Measurements from ENCODE around the gene BCAR3. TPM values are rescaled to one million over a fixed set of nuclear protein-coding genes. Genes with fewer than 3 reads are reported as not detected.

Gene BCAR3
- total and polyA plus RNA-seq, 7 experiments from 2014 or later: 0.22 to 1.7 (median 0.84) TPM

DNA sequence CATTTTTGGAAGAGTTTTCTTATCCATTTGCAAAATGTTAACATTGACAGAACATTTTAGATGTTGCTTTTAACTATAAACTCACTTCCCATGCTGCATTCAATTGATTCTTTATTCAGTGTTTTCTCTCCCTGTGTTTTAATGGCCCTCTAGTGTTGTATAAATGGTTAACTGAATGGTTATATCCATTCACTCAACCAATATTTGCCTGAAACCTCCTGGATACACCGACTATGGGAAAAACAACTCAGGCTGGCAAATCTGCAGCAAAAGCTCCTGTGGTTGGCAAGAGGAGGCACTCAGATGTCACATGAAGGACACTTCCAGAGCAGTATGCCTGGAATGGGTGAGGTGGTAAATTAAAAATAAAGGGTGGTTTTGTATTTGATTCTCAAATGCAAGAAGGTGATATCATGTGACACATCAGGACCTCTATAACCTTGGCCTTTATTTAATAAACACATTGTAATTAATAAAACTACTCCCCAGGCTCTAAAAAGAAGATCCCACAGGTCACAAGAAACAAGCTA lies 107.6 kb downstream of the BCAR3 start:
- H3K27ac Mint-ChIP-seq: no peak overlapping the region
- no peak overlapping the region for H3K4me3 Mint-ChIP-seq
- no peaks in the 10 kb centered on the region for H3K27me3 Mint-ChIP-seq
- no peak for ATAC-seq
- Histone ChIP-seq H3K27me3 (ENCODE audit: control insufficient read depth in 2 of 2, insufficient read depth in 2 of 2, low read length in 2 of 2) (no peaks in the 10 kb centered on the region), H3K27ac (ENCODE audit: low read depth, low read length) (no peak overlapping the region), H3K4me1 (ENCODE audit: control insufficient read depth in 2 of 2, insufficient read depth in 2 of 2, low read length in 2 of 2) (no peaks in the 10 kb centered on the region), H3K9me3 (ENCODE audit: control insufficient read depth in 2 of 3, low read length in 3 of 3) (no peaks in the 10 kb centered on the region), H3K4me3 (ENCODE audit: low read length) (no peak overlapping the region), H3K36me3 (ENCODE audit: control insufficient read depth in 2 of 3, insufficient read depth in 3 of 3, low read length in 3 of 3) (no peaks in the 10 kb centered on the region)
- intact Hi-C loops (cut with micrococcal nuclease): no loop called here
- DNase-seq: no peak
- no peaks in the 10 kb centered on the region for H3K4me1 Mint-ChIP-seq
- H3K9me3 Mint-ChIP-seq: no peaks in the 10 kb centered on the region
- ChIA-PET POLR2A (no interaction called here), CTCF (no interaction called here)
- H3K36me3 Mint-ChIP-seq: no peaks in the 10 kb centered on the region

- intact Hi-C loops (cut with micrococcal nuclease): no loop called here
- ChIA-PET POLR2A (interaction anchor here (0.6 kb wide), 1 partner anchor 918 kb away, joined by 6 read pairs; no protein-coding TSS in a partner anchor), CTCF (interaction anchor here (0.7 kb wide), 1 partner anchor 294 kb away, joined by 3 read pairs; no protein-coding TSS in a partner anchor)
- H3K36me3 Mint-ChIP-seq: no peaks in the 10 kb centered on the region
- Histone ChIP-seq H3K4me3 (ENCODE audit: low read length) (no peak overlapping the region), H3K27me3 (ENCODE audit: control insufficient read depth in 2 of 2, insufficient read depth in 2 of 2, low read length in 2 of 2) (no peaks in the 10 kb centered on the region), H3K27ac (ENCODE audit: low read depth, low read length) (no peak overlapping the region), H3K36me3 (ENCODE audit: control insufficient read depth in 2 of 3, insufficient read depth in 3 of 3, low read length in 3 of 3) (no peaks in the 10 kb centered on the region), H3K4me1 (ENCODE audit: control insufficient read depth in 2 of 2, insufficient read depth in 2 of 2, low read length in 2 of 2) (no peaks in the 10 kb centered on the region), H3K9me3 (ENCODE audit: control insufficient read depth in 2 of 3, low read length in 3 of 3) (no peaks in the 10 kb centered on the region)
- no peaks in the 10 kb centered on the region for H3K9me3 Mint-ChIP-seq
- no peaks in the 10 kb centered on the region for H3K4me1 Mint-ChIP-seq
- H3K27ac Mint-ChIP-seq: no peak overlapping the region
- H3K27me3 Mint-ChIP-seq: no peaks in the 10 kb centered on the region
- H3K4me3 Mint-ChIP-seq: no peak overlapping the region
- DNase-seq: no peak
- ATAC-seq: no peak
Measured at GRCh38 chr1:93571623-93572310, 109.9 kb downstream of the BCAR3 start.

DNA sequence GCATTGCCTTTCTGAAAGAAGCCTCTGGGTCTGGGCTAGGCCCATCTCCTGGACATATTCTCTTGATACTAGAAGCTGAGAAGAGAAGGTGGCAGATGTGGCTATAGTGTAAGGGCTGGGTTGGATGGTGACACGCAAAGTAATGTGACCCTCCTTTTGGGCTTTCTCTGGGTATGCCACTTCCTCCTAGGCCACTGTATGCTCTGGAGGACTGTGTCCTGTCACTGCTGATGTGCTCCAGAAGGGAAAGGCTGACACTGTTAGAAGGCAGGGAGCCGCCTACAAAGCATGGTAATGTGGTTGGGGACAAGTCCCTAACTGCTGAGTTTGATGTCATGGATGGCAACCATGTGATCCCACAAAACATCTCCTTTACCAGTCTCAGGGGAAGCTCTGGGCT lies 112.1 kb downstream of the BCAR3 start:
- DNase-seq (no peak), ATAC-seq (no peak)
- Histone ChIP-seq H3K36me3 (ENCODE audit: control insufficient read depth in 2 of 3, insufficient read depth in 3 of 3, low read length in 3 of 3) (no peaks in the 10 kb centered on the region), H3K4me3 (ENCODE audit: low read length) (no peak overlapping the region), H3K27ac (ENCODE audit: low read depth, low read length) (no peak overlapping the region), H3K9me3 (ENCODE audit: control insufficient read depth in 2 of 3, low read length in 3 of 3) (no peaks in the 10 kb centered on the region), H3K27me3 (ENCODE audit: control insufficient read depth in 2 of 2, insufficient read depth in 2 of 2, low read length in 2 of 2) (no peaks in the 10 kb centered on the region), H3K4me1 (ENCODE audit: control insufficient read depth in 2 of 2, insufficient read depth in 2 of 2, low read length in 2 of 2) (no peaks in the 10 kb centered on the region)
- Mint-ChIP-seq H3K4me1 (no peaks in the 10 kb centered on the region), H3K4me3 (no peak overlapping the region), H3K27me3 (peaks cover 0 to 5% (median 0%) of the 10 kb centered on the region in 5 donors), H3K36me3 (no peaks in the 10 kb centered on the region), H3K9me3 (no peaks in the 10 kb centered on the region), H3K27ac (no peak overlapping the region)
- intact Hi-C loops (cut with micrococcal nuclease): no loop called here
- POLR2A ChIA-PET: no interaction called here
- CTCF ChIA-PET: no interaction called here

- Mint-ChIP-seq H3K4me3 (no peak overlapping the region), H3K27ac (no peak overlapping the region), H3K36me3 (no peaks in the 10 kb centered on the region), H3K4me1 (no peaks in the 10 kb centered on the region), H3K9me3 (no peaks in the 10 kb centered on the region), H3K27me3 (peaks cover 0 to 5% (median 0%) of the 10 kb centered on the region in 5 donors)
- Histone ChIP-seq H3K27me3 (ENCODE audit: control insufficient read depth in 2 of 2, insufficient read depth in 2 of 2, low read length in 2 of 2) (no peaks in the 10 kb centered on the region), H3K4me3 (ENCODE audit: low read length) (no peak overlapping the region), H3K4me1 (ENCODE audit: control insufficient read depth in 2 of 2, insufficient read depth in 2 of 2, low read length in 2 of 2) (no peaks in the 10 kb centered on the region), H3K9me3 (ENCODE audit: control insufficient read depth in 2 of 3, low read length in 3 of 3) (no peaks in the 10 kb centered on the region), H3K27ac (ENCODE audit: low read depth, low read length) (no peak overlapping the region), H3K36me3 (ENCODE audit: control insufficient read depth in 2 of 3, insufficient read depth in 3 of 3, low read length in 3 of 3) (no peaks in the 10 kb centered on the region)
- ATAC-seq (no peak), DNase-seq (no peak)
- POLR2A ChIA-PET: no interaction called here
- intact Hi-C loops (cut with micrococcal nuclease): no loop called here
- CTCF ChIA-PET: no interaction called here
Measured at GRCh38 chr1:93567255-93567918, 114.2 kb downstream of the BCAR3 start.

DNA sequence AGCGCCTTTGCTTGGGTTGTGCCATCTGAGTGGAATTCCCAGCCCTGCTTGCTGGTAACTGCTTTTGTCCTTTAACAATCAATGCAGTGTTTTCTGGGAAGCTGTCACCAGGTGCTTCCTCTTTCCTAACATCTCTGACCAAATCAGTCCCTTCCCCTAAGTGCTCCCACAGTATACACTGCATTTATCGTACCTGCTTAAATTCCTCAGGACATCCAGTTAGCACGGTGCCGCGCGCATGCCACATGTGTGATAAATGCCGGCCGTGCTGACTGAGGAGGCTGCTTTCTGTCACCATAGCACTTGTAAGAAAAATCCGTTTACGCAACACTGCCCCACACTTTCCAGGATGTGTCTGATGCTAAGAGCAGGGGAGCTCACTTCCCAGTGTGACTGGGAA lies 115.4 kb downstream of the BCAR3 start:
- Histone ChIP-seq H3K4me1 (ENCODE audit: control insufficient read depth in 2 of 2, insufficient read depth in 2 of 2, low read length in 2 of 2) (no peaks in the 10 kb centered on the region), H3K27me3 (ENCODE audit: control insufficient read depth in 2 of 2, insufficient read depth in 2 of 2, low read length in 2 of 2) (no peaks in the 10 kb centered on the region), H3K36me3 (ENCODE audit: control insufficient read depth in 2 of 3, insufficient read depth in 3 of 3, low read length in 3 of 3) (no peaks in the 10 kb centered on the region), H3K9me3 (ENCODE audit: control insufficient read depth in 2 of 3, low read length in 3 of 3) (no peaks in the 10 kb centered on the region), H3K4me3 (ENCODE audit: low read length) (no peak overlapping the region), H3K27ac (ENCODE audit: low read depth, low read length) (no peak overlapping the region)
- CTCF ChIA-PET: no interaction called here
- Mint-ChIP-seq H3K27me3 (peaks cover 0 to 5% (median 0%) of the 10 kb centered on the region in 5 donors), H3K4me1 (no peaks in the 10 kb centered on the region), H3K9me3 (no peaks in the 10 kb centered on the region), H3K4me3 (no peak overlapping the region), H3K27ac (no peak overlapping the region), H3K36me3 (no peaks in the 10 kb centered on the region)
- POLR2A ChIA-PET: no interaction called here
- DNase-seq (no peak), ATAC-seq (no peak)
- intact Hi-C loops (cut with micrococcal nuclease): no loop called here

DNA sequence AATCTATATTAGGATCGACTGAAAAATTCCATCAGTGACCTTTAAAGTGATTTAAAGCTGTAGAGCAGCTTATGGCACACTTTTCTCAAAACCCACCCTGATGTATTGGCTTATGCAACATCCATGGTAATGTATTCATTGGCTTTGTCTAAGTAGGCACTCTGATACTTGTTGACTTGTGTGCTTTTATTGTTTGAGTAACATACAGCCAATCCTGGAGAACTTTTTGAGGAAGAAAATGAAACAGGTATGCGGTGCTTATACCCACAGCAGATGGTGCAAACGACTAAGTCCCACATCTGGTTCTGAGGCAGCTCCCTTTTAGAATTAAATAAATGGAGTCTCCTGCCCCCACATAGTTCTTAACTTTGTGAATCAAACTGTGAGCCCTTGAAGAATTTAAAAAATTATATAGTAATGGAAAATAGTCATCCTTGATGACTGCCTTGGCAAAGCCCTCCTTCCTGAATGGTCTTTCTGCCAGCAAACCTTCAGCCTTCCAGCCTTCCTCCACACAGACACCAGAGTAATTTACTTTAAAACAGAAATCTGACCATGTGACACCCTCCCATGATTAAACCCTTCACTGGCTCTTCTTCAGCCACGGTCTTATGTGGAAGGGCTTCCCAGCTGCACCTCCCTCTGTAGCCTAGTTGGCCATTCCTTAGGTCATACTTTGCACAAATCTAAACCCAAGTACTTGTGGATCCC lies 116.0 kb downstream of the BCAR3 start:
- no peak overlapping the region for H3K27ac ChIP-seq (ENCODE audit: low read depth, low read length)
- no peak overlapping the region for H3K27ac Mint-ChIP-seq

More for the DNA sequence above, 116.0 kb downstream of the BCAR3 start:
- Mint-ChIP-seq H3K27me3 (peaks cover 0 to 5% (median 0%) of the 10 kb centered on the region in 5 donors), H3K36me3 (no peaks in the 10 kb centered on the region), H3K4me1 (no peaks in the 10 kb centered on the region), H3K4me3 (no peak overlapping the region), H3K9me3 (no peaks in the 10 kb centered on the region)
- Histone ChIP-seq H3K4me1 (ENCODE audit: control insufficient read depth in 2 of 2, insufficient read depth in 2 of 2, low read length in 2 of 2) (no peaks in the 10 kb centered on the region), H3K4me3 (ENCODE audit: low read length) (no peak overlapping the region), H3K9me3 (ENCODE audit: control insufficient read depth in 2 of 3, low read length in 3 of 3) (no peaks in the 10 kb centered on the region), H3K27me3 (ENCODE audit: control insufficient read depth in 2 of 2, insufficient read depth in 2 of 2, low read length in 2 of 2) (no peaks in the 10 kb centered on the region), H3K36me3 (ENCODE audit: control insufficient read depth in 2 of 3, insufficient read depth in 3 of 3, low read length in 3 of 3) (no peaks in the 10 kb centered on the region)
- POLR2A ChIA-PET: no interaction called here
- no peak for ATAC-seq
- intact Hi-C loops (cut with micrococcal nuclease): no loop called here
- CTCF ChIA-PET: interaction anchor here (0.7 kb wide), 1 partner anchor 683 kb away, joined by 3 read pairs; no protein-coding TSS in a partner anchor
- no peak for DNase-seq

Measured in naive thymus-derived CD4-positive, alpha-beta T cell (primary cell).